OCI-LY3 (cell line): ENCODE data around the gene UBE2S.

Experiments
- CTCF ChIP-seq: fragments of 200-600, 300-600 bp; sonication (generic); IDR thresholded peaks from 2 replicates; pipeline ENCODE4 v1.5.1; 2014; ENCODE audit warnings: antibody characterized with exemption, low read length, low read depth
- EZH2phosphoT487 ChIP-seq: fragments of 200-600 bp; shearing (Covaris generic); IDR thresholded peaks from 2 replicates; pipeline ENCODE4 v1.6.1; 2018; ENCODE audit warnings: antibody characterized with exemption, mixed run types, low read depth

- no peak for TF ChIP-seq CTCF
- no peak for TF ChIP-seq EZH2phosphoT487
These were observed 16.4 kb downstream of the UBE2S start for GRCh38 chr19:55391191-55391670.
